K562 (cell line): ENCODE measurements around the gene TRMT1. TPM values are rescaled to one million over a fixed set of nuclear protein-coding genes. Genes with fewer than 3 reads are reported as not detected.

Experiments used
- ATAC-seq: fragments of 200-7000 bp; cut with Tn5 transposase; 3 replicates; pipeline ENCODE4 v1.9.1; 2020; ENCODE audit warnings: moderate library complexity
- BruUV-seq: library from RNA; stranded (reverse); fragments of 400-500 nt; replicated peaks from 2 replicates; lab custom pipeline; 2021; lab: Mats Ljungman, UMichigan
- CTCF ChIA-PET: fragments of 300-600 bp; formaldehyde crosslinking; extraction: SDS; loops from one replicate; lab custom pipeline; 2021; ENCODE audit warnings: low intra/inter-chr PET ratio; lab: Yijun Ruan, JAX
- POLR2A ChIA-PET: fragments of 300-600, 350-650 bp; sonication (Branson Sonifier 250); formaldehyde crosslinking; extraction: SDS; loops from one replicate; lab custom pipeline; 2021; ENCODE audit warnings: antibody characterized with exemption, inconsistent platforms; lab: Yijun Ruan, JAX
- DNase-seq, 4 experiments: peaks; one replicate each; pipeline versions ENCODE4 v3.0.0 to v3.0.0-alpha.2; 2011 to 2018; ENCODE audit warnings: low spot score in 3 of 4, mixed read lengths in 3 of 4; ENCODE audit errors: extremely low read depth in 1 of 4
- FAIRE-seq: peaks from 2 replicates; lab custom pipeline; 2011; peaks lifted over from hg19 to GRCh38; lab: Jason Lieb, UNC
- H2AFZ ChIP-seq: 2 replicates; pipeline ENCODE4 v1.6.0; 2011; ENCODE audit warnings: low read depth, low read length, control low read depth, inconsistent platforms
- H3K27ac ChIP-seq: fragments of 200-600 bp; 3 replicates; pipeline ENCODE4 v1.8.0; 2011; ENCODE audit warnings: low read depth, mild to moderate bottlenecking, control low read depth, inconsistent platforms, low read length, moderate library complexity, mixed read lengths; ENCODE audit errors: extremely low read depth
- H3K27me3 ChIP-seq, 2 experiments: fragments of 300-600 bp in 1 of 2; 2 replicates in 1 of 2; 3 replicates in 1 of 2; pipeline versions ENCODE4 v1.6.0 to v1.8.0; 2011; ENCODE audit warnings: inconsistent platforms in 2 of 2, low read length in 2 of 2, mild to moderate bottlenecking in 1 of 2, mixed read lengths in 1 of 2, moderate library complexity in 1 of 2; ENCODE audit not compliant: control insufficient read depth in 2 of 2, insufficient read depth in 2 of 2
- H3K36me3 ChIP-seq: fragments of 300-600 bp; 3 replicates; pipeline ENCODE4 v1.8.0; 2011; ENCODE audit warnings: mild to moderate bottlenecking, low read length, inconsistent platforms; ENCODE audit not compliant: control insufficient read depth, insufficient read depth
- H3K4me1 ChIP-seq, 2 experiments: fragments of 200-600 bp in 1 of 2; replicated peaks in 1 of 2; 2 replicates in 1 of 2; 3 replicates in 1 of 2; pipeline versions ENCODE4 v1.5.1 to v1.8.0; 2011; ENCODE audit warnings: inconsistent platforms in 2 of 2, low read length in 2 of 2, mild to moderate bottlenecking in 1 of 2, mixed read lengths in 1 of 2, moderate library complexity in 1 of 2; ENCODE audit not compliant: control insufficient read depth in 2 of 2, insufficient read depth in 2 of 2
- H3K4me2 ChIP-seq: 2 replicates; pipeline ENCODE4 v1.6.1; 2011; ENCODE audit warnings: low read length, control low read depth, inconsistent platforms, mixed read lengths; ENCODE audit not compliant: insufficient read depth
- H3K4me3 ChIP-seq: fragments of 200-600 bp; sonication (generic), shearing (Covaris generic); 2 replicates; pipeline ENCODE4 v1.5.1; 2016; ENCODE audit warnings: control low read depth, inconsistent platforms
- H3K79me2 ChIP-seq: fragments of 200-600 bp; 3 replicates; pipeline ENCODE4 v1.8.0; 2011; ENCODE audit warnings: low read length, inconsistent platforms; ENCODE audit not compliant: control insufficient read depth, insufficient read depth
- H3K9ac ChIP-seq, 2 experiments: 2 replicates each; pipeline versions ENCODE4 v1.6.0 to v1.6.1; 2011; ENCODE audit warnings: low read depth in 2 of 2, low read length in 2 of 2, control low read depth in 1 of 2, inconsistent platforms in 1 of 2, mild to moderate bottlenecking in 1 of 2, mixed read lengths in 1 of 2; ENCODE audit not compliant: insufficient read depth in 1 of 2
- H3K9me1 ChIP-seq: one replicate; pipeline ENCODE4 v1.6.0; 2011; ENCODE audit warnings: inconsistent platforms, mild to moderate bottlenecking, low read length, moderate library complexity; ENCODE audit not compliant: control insufficient read depth, insufficient read depth
- H3K9me3 ChIP-seq: replicated peaks from 2 replicates; pipeline ENCODE4 v1.5.1; 2011; ENCODE audit warnings: low read depth, low read length, inconsistent platforms; ENCODE audit not compliant: control insufficient read depth, insufficient read depth
- H4K20me1 ChIP-seq: replicated peaks from 2 replicates; pipeline ENCODE4 v1.6.1; 2011; ENCODE audit warnings: low read length, inconsistent platforms, mixed read lengths; ENCODE audit not compliant: control insufficient read depth, insufficient read depth
- E4F1 ChIP-seq: fragments of 250-450 bp; sonication (Bioruptor Pico); IDR thresholded peaks from 2 replicates; pipeline ENCODE4 v1.5.0; 2021; ENCODE audit warnings: mild to moderate bottlenecking, borderline replicate concordance
- MYC ChIP-seq, 2 experiments: fragments of 250-450 bp in 1 of 2; sonication (Bioruptor Pico) in 1 of 2; IDR thresholded peaks; 2 replicates each; pipeline versions ENCODE4 v1.5.1 to v1.6.1; 2012 to 2021; ENCODE audit warnings: low read depth in 2 of 2, borderline replicate concordance in 1 of 2, improper control_type of control experiment in 1 of 2, low read length in 1 of 2, mild to moderate bottlenecking in 1 of 2, moderate library complexity in 1 of 2
- PKNOX1 ChIP-seq: fragments of 450-650 bp; IDR thresholded peaks from 2 replicates; pipeline ENCODE4 v1.6.1; 2016
- POLR2AphosphoS5 ChIP-seq: IDR thresholded peaks from 2 replicates; pipeline ENCODE4 v1.6.1; 2011; ENCODE audit warnings: mild to moderate bottlenecking, low read depth, low read length, moderate library complexity; ENCODE audit not compliant: control insufficient read depth, insufficient read depth
- POLR2G ChIP-seq: fragments of 200-400 bp; formaldehyde crosslinking; IDR thresholded peaks from 2 replicates; pipeline ENCODE4 v1.6.1; 2017; ENCODE audit warnings: low read depth, mild to moderate bottlenecking, antibody characterized with exemption, low read length, moderate library complexity
- SAP30 ChIP-seq: fragments of 200-600 bp; sonication (generic); IDR thresholded peaks from 2 replicates; pipeline ENCODE4 v1.6.1; 2012; ENCODE audit warnings: borderline replicate concordance, low read depth, mild to moderate bottlenecking, moderate library complexity, low read length, control low read depth, inconsistent platforms; ENCODE audit not compliant: insufficient read depth, poor library complexity, severe bottlenecking
- SREBF2 ChIP-seq: sonication (generic); formaldehyde crosslinking; IDR thresholded peaks from 2 replicates; pipeline ENCODE4 v1.4.0; 2020; ENCODE audit warnings: mild to moderate bottlenecking, missing genetic modification reagents
- SRF ChIP-seq, 2 experiments: fragments of 250-450, 450-650 bp in 1 of 2; sonication (Bioruptor Pico) in 1 of 2; sonication (generic) in 1 of 2; formaldehyde crosslinking; IDR thresholded peaks; 2 replicates each; pipeline versions ENCODE4 v1.5.0 to v1.5.1; 2020 to 2022; ENCODE audit warnings: mild to moderate bottlenecking in 1 of 2, missing genetic modification reagents in 1 of 2
- ZFP36 ChIP-seq: fragments of 150-350 bp; IDR thresholded peaks from 2 replicates; pipeline ENCODE4 v1.6.1; 2018; ENCODE audit warnings: low read length, low read depth; ENCODE audit not compliant: partially characterized antibody
- ZNF316 ChIP-seq: fragments of 450-650 bp; IDR thresholded peaks from 2 replicates; pipeline ENCODE4 v1.6.1; 2016
- WGBS: fragments of 100-300 bp; shearing (Covaris generic); methylation state at CpG from one replicate; pipeline ENCODE4 v1.1.6; 2016; ENCODE audit warnings: low coverage, mixed read lengths; ENCODE audit not compliant: insufficient coverage; ENCODE audit errors: missing lambda C conversion rate; 5-methylcytosine and 5-hydroxymethylcytosine counted together
- in situ Hi-C: fragments of 300-500 bp; cut with MboI; formaldehyde crosslinking; loops from 4 replicates; pipeline ENCODE4 v1.15.0; 2018; ENCODE audit warnings: inconsistent platforms, mixed read lengths
- intact Hi-C: fragments of 100-400 bp; cut with micrococcal nuclease; formaldehyde crosslinking; loops from 2 replicates; pipeline ENCODE4 v1.14.2; 2022
- polyA plus RNA-seq, 8 experiments: library from polyadenylated mRNA; depleted of rRNA in 4 of 8; stranded (reverse) in 5 of 8; unstranded in 3 of 8; fragments of >200 nt; fragmentation: Nextera tagmentation in 2 of 8; fragmentation: Illumina TruSeq in 1 of 8; extraction: Ambion mirVana in 2 of 8; extraction: Trizol in 1 of 8; gene quantifications; 2 replicates each; pipeline versions ENCODE4 v1.2.1 to v1.2.3, GENCODE V29; 2011 to 2014; ENCODE audit warnings: inconsistent platforms in 1 of 8, missing spikeins in 1 of 8
- total RNA-seq, 7 experiments: library from RNA; depleted of rRNA in 6 of 7; stranded (reverse); fragments of >200 nt in 6 of 7; fragmentation: Illumina TruSeq in 2 of 7; extraction: Trizol in 2 of 7; gene quantifications; 2 replicates each; pipeline versions ENCODE4 v1.2.1 to v1.2.3, GENCODE V29; 2011 to 2021; ENCODE audit warnings: low replicate concordance in 1 of 7
- TF ChIP-seq, protein P1 (sequence below), 2 experiments: fragments of 450-650 bp in 1 of 2; sonication (generic) in 1 of 2; formaldehyde crosslinking in 1 of 2; IDR thresholded peaks in 1 of 2; conservative IDR thresholded peaks in 1 of 2; 2 replicates each; pipeline versions ENCODE4 v1.6.1 to v1.8.1; 2016 to 2023; ENCODE audit warnings: mild to moderate bottlenecking in 2 of 2, moderate library complexity in 2 of 2, inconsistent platforms in 1 of 2, missing genetic modification reagents in 1 of 2

The TRMT1 gene
- total and polyA plus RNA-seq, 9 of the 15 experiments (the other 6 are each of a cell fraction or from before 2014, with no cell fraction given): 5.8 to 158 (median 54.3) TPM

DNA sequence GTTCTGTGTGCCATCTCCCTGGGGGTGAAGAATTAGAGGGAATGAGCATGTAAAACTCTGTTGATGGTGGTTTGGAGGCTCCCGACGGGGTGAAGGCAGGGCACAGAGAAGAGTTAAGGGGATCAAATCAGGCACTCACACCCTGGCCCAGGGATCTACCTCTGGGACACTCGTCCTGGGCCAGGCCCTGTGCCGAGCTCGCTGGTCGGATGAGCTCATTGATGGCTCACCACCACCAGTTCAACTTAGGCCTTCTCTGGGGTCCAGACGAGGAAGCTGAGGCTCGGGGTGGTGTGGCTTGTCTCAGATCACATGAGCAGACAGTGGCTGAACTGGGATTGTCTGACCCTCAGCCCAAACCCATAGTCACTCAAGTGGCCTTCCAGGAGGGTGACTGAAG lies 3.1 kb upstream of the TRMT1 start:
- ATAC-seq (no peak), FAIRE-seq (no peak), DNase-seq (no peak)
- in situ Hi-C loops: no loop called here
- Histone ChIP-seq H3K9me3 (no peaks in the 10 kb centered on the region), H3K9ac (peak overlapping the region; percentile 62 to 97), H3K4me1 (peaks cover 21 to 56% of the 10 kb centered on the region in 2 experiments; a peak in 4 of 5 replicates), H2AFZ (no peak overlapping the region), H3K79me2 (peaks cover 95% of the 10 kb centered on the region), H3K27ac (peak overlapping the region; percentile 95), H3K4me3 (peak overlapping the region; percentile 99; the same call in 1 of the 2 replicates), H3K36me3 (peaks cover 63% of the 10 kb centered on the region), H3K27me3 (no peaks in the 10 kb centered on the region), H3K4me2 (peak overlapping the region; percentile 88), H3K9me1 (peaks cover 12% of the 10 kb centered on the region), H4K20me1 (peaks cover 48% of the 10 kb centered on the region)
- no TSS peak for BruUV-seq
- POLR2A ChIA-PET: interaction anchor here (0.5 to 4.9 kb wide), 12 partner anchors 9 to 42 kb away, joined by 3 to 31 read pairs (median 6); partner anchors contain the start of genes IER2 and STX10
- TF ChIP-seq SREBF2 (no peak), E4F1 (CRISPR knock-in tag) (no peak), PKNOX1 (no peak), MYC (IDR thresholded peaks at IDR 0.05; ENCODE audit: low read depth, low read length) (no peak), MYC (CRISPR knock-in tag; IDR thresholded peaks at IDR 0.05; ENCODE audit: borderline replicate concordance, low read depth) (no peak), SRF (CRISPR knock-in tag; IDR thresholded peaks at IDR 0.05) (no peak), ZFP36 (no peak), POLR2AphosphoS5 (0 out of 2 replicates have a peak, but pooled peaks have one; percentile 13), SAP30 (no peak), ZNF316 (no peak), POLR2G (0 out of 2 replicates have a peak, but pooled peaks have one; percentile 16)
- TF ChIP-seq, protein P1, sequence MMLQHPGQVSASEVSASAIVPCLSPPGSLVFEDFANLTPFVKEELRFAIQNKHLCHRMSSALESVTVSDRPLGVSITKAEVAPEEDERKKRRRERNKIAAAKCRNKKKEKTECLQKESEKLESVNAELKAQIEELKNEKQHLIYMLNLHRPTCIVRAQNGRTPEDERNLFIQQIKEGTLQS (IDR thresholded peaks at IDR 0.05): peak; percentile 23; the same call in 1 of the 2 replicates
- TF ChIP-seq, protein P1 (CRISPR knock-in tag; conservative IDR thresholded peaks at IDR 0.05): no peak
- CTCF ChIA-PET: no interaction called here
- WGBS: 63% methylated on average over 6 of the region's 8 CpGs
- intact Hi-C loops: loop anchor here (2.0 kb wide), 1 partner anchor 31 kb away; the partner anchor contains the start of genes IER2 and STX10
